NCI-H1930 (cell line): ENCODE measurements around the gene TSPYL4.
A peak's percentile ranks its signal among the peaks of the same experiment; 100 is the strongest.

Experiments used
- DNase-seq, 2 experiments: peaks; one replicate each; lab custom pipeline; 2025; lab: John Stamatoyannopoulos, UW

Gene TSPYL4

GRCh38 chr6:116271149-116271708 is 17.4 kb upstream of the TSPYL4 start:
- no peak for DNase-seq

DNA sequence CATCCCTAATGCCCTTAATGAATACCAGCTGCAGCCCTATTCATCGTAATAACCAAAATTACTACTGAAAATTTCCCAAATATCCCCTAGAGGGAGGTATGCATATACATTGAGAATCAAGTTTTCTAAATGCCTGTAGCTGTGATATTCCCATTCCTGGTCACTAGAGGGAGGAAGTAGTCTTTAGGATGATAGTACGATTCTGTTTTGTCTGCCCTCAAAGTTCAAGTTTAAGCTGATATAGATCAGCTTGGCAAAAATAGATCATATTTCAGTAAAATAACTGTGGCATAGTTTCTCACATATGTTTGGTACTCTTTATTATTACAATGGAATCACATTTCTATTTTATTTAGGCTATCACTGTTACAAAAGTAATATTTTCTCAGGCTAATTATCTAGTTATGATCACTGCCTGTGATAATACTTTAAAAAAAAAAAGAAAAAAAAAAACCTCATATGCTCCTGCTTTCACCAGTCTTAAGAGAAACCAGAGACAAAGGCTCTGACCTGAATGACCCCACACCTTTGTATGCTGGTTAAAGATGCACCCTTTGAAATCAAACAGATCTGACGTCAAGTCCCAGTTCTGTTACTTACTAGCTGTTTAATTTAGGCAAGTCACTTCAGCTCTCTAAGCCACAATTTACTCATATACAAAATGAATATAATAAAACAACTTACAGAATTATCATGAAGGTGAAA is 14.9 kb upstream of the TSPYL4 start:
- DNase-seq: peak in 1 of 2 experiments; percentile 31

- no peak for DNase-seq
These were observed 14.1 kb upstream of the TSPYL4 start for GRCh38 chr6:116267836-116268588.

DNA sequence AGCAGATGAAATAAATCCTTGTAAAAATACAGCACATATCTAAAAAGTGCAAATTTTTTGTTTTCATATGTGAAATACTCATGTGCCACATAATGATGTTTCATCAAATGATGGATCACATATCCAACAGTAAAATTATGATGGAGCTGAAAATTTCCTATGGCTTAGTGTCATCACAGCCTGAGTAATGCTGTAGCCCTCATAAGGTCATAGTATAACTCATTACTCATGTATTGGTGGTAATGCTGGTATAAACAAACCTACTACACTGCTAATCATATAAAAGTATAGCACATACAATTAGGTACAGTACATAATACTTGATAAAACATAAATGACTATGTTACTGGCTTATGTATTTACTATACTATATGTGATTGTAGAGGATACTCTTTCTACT is 12.9 kb upstream of the TSPYL4 start:
- no peak for DNase-seq

DNA sequence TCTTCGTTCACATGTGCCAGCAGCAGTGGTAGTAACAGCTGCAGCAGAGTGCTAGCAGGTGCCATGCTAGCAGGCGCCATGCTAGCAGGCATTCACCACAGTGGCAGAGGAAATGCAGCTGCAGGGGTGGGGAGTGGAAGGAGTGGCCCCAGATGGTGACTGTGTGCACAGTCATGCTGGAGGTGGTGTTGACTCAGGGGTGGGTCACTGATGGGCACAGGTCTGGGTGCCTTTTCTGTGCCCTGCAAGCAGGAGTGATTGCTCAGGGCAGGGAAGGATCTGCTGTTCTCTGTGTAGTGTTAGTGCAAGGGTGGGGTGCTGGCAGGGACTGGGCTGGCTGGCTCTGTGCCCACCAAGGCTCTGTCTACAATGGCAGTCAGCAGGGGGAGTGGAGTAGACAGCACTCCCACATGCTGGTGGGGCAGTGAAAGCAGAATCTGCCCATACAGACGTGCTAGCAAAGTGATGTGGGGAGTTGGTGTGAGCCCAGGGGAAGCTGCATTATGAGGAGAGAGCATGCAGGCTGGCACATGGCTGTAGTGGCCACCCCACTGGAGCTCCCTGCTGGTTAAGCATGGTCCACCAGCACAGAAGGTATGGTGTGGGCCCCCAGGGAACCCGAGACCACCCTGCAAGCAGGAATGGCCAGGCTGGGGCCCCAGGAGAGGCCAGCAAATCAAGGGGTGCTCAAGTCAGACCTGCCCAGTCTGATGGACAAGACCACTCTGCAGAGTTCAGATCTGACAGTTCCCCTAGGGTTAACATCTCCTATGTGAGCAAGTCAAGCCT is 11.4 kb upstream of the TSPYL4 start:
- no peak for DNase-seq

DNA sequence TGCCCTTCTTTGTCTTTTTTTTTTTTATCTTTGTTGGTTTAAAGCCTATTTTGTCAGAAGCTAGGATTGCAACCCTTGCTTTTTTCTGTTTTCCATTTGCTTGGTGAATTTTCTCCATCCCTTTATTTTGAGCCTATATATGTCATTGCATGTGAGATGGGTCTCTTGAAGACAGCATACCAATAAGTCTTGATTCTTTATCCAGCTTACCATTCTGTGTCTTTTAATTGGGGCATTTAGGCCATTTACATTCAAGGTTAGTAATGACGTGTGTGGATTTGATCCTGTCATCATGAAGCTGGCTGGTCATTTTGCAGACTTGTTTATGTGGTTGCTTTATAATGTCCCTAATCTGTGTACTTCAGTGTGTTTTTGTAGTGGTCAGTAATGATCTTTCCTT is 9.5 kb upstream of the TSPYL4 start:
- no peak for DNase-seq

DNA sequence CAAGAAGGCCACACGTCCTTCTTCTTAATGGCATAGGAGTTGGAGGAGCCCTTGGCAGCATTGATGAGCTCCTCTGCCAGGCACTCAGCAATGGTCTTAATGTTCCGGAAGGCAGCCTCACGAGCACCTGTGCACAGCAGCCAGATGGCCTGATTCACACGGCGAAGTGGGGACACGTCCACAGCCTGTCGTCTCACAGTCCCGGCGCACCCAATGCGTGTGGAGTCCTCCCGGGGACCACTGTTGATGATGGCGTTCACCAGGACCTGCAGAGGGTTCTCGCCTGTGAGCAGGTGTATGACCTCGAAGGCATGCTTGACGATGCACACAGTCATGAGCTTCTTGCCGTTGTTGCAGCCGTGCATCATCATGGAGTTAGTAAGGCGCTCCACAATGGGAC is 4.6 kb upstream of the TSPYL4 start:
- no peak for DNase-seq

DNA sequence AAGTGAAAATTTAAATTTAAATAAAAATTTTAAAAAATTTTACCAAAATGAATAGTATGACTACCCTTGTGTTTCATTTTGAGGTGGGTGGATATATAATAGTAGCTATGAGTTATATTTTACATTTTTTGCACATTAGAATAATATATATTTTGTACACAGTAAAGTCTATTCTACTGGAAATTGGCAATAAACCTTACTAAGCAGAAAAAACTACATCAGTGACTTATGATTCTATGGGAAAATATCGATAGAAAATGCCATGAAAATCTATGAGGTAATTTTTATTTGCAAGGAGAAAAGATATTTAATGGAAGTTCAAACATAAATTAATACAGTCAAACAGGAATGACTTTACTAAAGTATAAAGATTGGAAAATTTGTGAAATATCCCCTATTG is 2.8 kb upstream of the TSPYL4 start:
- DNase-seq: no peak

DNA sequence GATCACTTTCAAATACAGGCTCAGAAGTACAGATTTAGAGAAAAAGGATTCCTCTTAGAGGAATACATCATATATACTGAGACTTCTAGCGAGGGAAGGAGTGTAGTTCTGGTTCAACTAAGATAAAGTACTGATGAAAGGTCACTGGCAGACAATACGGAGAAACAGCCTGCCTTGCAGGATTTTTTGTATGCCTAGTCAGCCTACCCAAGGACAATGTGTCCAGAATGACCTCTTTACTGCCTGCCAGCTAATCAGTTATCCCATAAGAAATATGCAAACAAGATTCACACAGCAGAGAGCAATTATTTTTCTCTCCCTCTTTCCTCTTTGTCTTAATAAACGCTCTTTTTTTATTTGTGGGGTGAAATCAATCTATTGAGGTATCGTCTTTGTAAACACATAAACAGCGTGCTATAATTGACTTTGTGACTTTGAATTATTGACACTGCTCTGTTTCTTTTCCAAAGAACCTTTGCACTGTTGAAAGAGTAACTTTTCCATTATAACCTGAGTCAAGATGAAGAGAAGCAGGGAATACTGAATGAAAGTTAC is 1.4 kb upstream of the TSPYL4 start:
- no peak for DNase-seq

DNA sequence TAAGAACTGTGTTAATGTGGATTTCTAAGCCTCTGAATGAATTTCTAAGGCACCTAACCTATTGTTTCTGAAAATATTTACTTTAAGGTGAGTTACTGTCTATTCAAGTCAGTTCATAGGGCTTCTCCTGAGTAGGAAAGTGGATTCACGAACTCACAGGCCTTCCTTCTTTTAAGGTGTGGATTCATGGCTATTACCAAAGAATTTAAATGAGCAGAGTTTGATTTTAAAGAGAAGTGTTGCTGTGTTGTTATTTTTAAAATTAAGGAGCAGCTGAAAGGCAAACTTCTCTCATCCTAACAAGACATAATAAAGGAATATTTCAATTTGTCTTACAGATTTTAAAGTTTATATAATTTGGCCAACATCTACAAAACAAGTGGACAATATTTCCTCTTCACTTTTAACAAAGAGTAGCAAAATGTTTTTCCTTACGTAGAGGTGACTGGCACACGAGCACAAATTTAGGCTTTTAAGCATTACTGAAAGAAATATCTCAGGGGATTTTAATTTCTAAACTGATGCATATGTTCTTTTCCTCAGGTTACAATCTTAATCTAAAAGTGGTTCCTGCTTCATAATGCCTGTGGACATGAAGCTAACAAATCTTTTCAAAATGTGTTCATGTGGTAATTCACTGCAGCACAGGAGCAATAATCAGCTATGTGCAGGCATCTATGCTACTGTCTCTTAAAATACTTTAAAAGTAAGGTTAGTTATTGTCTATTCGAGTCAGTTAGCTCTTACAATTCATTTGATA is 602 bp upstream of the TSPYL4 start:
- DNase-seq: no peak

- DNase-seq: no peak
These were observed 729 bp downstream of the TSPYL4 start for GRCh38 chr6:116253188-116253504.

DNA sequence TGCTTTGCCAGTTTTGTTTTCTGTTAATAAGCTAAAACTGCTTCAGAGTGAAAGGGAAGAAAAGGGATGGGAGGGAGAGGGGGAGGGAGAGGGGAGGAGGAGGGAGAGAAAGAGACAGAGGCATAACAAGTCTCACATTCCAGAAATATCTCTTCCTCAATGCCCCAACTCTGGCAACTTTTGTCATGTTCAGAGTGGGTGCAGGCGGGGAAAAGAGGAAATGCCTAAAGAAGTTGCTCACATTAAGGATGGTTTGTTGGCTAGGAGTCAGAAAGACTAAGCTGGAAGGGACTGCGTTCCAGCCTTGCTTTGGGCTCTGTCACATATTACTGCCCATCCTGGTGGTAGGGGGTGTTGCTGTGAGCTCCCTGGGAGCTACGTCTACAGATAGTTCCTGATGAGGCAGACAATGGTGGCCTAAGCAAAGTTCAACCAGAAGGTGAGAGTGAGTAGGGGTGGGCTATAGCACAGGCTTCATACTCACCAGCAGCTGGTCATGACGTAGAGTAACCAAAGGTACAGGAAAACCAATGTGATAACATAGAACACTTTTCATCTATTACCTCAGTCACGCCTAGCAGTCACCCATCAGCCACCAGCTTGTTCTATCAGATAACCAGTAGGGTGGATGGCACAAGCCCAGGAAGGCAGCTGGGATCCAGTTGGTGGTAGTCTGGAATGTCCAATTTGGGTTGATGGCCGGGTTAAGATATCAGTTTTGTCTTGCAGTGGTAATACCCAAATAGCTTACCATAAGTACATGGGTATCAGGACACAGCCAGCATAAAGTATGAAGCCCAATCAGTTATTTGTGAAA is 2.1 kb downstream of the TSPYL4 start:
- no peak for DNase-seq

DNA sequence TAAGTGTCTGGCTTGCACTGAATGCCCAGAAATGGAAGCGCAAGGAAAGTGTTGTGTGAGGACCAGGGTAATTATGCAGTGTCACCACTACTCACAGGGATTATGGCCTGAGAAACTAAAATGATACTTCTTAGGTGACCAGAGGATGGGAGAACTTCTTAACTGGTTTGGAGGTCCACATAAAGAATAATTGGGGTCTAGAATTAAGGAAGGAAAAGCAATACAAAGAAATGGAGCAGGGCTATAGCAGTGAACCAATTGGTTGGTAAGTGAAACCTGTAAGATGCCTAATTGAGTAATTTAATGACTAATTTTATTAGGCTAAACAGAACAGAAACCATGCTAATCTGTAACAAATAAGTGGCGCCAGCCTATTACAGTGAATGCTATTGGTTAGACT is 5.3 kb downstream of the TSPYL4 start:
- no peak for DNase-seq

DNA sequence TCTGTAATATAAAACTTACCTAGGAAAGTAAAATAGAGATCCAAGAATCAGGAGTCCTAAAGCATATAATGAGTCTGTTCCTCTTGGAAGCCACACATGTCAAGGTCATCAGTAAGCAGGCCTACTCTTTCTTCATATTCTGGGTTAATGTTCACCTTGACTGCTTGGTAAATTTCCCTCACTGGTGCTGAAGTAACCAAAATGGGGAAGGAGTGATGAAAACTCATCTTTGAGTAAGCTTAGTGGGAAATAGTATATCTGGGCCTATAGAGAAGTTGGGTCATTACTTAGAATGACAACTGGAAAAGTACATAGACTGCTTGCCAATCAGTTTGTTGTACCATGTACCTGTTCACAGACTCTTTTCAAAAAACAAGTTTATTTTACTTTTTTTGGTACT is 6.6 kb downstream of the TSPYL4 start:
- DNase-seq: no peak

DNA sequence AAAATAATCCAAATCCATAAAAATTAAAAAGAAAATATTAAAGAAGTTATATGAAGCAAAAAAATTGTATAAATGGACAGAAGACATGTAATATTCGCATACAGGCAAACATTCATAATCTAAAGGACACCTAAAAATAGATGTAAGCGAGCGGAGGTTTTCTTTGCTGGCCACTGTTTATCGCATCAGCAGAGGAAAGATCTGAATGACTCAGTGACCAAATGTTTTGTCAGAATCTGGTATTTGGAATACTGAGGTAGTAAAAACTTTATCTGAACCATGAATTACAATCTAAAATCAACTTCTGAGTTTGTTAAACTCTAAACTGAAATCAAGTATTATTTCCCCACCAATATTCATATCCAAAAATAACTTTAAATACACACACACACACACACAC is 7.8 kb downstream of the TSPYL4 start:
- no peak for DNase-seq

DNA sequence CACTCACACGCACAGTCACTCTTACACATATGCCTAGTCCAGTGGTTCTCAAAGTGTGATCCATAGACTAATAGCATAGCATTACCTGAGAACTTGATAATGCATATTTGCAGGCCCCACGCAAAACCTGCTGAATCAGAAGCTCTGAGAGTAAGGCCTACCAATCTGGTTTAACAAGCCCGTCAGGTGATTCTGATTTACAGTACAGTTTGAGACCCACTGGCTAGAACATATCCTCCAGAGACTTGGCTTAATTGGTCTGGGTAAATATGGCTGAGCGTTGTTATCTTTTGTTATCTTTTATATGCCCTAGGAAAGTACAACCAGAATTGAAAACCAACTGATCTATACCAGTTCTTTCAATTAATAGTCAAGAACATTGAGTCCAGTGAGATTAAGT is 9.6 kb downstream of the TSPYL4 start:
- peak; percentile 18 to 28 for DNase-seq

DNA sequence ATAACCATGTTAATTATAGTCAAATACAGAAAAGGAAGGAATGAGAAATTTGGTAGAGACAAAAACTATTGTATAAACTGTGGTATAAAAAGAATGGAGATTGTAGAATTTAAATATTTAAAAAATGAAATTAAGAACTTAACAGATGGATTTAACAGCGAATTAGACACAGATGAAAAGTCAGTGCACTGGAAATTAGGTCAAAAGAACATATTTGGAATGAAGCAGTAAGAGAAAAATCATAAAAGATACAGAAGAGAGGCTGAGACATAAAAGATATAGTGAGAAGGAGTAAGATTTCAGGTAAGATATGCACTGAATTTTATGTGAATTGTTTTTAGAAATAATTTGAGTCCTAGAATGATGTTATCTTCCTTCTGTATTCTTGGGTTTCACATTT is 14.0 kb downstream of the TSPYL4 start:
- DNase-seq: no peak

GRCh38 chr6:116239256-116239655 is 14.6 kb downstream of the TSPYL4 start:
- no peak for DNase-seq

- no peak for DNase-seq
These were observed 15.8 kb downstream of the TSPYL4 start for GRCh38 chr6:116238083-116238482.

DNA sequence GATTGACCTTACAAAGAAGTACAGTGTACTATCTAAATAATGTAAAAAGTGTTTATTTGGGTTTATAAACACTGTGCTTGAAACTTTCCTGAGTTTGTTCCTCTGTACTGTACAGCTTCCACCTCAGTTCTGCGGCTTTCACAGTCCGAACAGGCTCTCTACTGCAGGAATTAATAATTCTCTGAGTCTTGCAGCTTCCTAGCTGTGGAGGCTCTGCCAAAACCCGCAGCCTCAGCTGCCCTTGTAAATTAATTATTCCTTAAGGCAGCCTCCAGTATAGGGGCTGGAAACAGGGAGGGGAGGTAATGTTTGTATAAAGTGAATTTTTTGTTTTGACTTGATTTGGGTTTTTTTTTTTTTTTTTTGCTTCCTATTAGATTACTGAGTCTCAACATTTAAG is 19.2 kb downstream of the TSPYL4 start:
- DNase-seq: no peak
